Mucosa of descending colon (tissue), 3 donors: Measurements from ENCODE around the gene GNB4. TPM values are rescaled to one million over a fixed set of nuclear protein-coding genes. Genes with fewer than 3 reads are reported as not detected.

Source experiments
- ATAC-seq: fragments of 200-7000 bp; cut with Tn5 transposase; one replicate; pipeline ENCODE4 v1.9.1; 2020; ENCODE audit warnings: mild to moderate bottlenecking, moderate library complexity
- DNase-seq, 3 donors: peaks; one replicate each; pipeline ENCODE4 v3.0.0-alpha.2; 2020
- H3K36me3 ChIP-seq: fragments of 200-600 bp; one replicate; pipeline ENCODE4 v1.8.0; 2021; ENCODE audit warnings: low read depth, mild to moderate bottlenecking
- H3K4me1 ChIP-seq: fragments of 200-600 bp; one replicate; pipeline ENCODE4 v1.8.0; 2021; ENCODE audit warnings: low read depth, mild to moderate bottlenecking
- H3K4me3 ChIP-seq: fragments of 200-600 bp; one replicate; pipeline ENCODE4 v1.8.0; 2021; ENCODE audit warnings: mild to moderate bottlenecking
- H3K9me3 ChIP-seq: fragments of 200-600 bp; one replicate; pipeline ENCODE4 v1.8.0; 2021; ENCODE audit warnings: mild to moderate bottlenecking
- CTCF ChIP-seq: fragments of 200-600 bp; IDR thresholded peaks from one replicate; pipeline ENCODE4 v1.8.0; 2022; ENCODE audit warnings: antibody characterized with exemption, mild to moderate bottlenecking
- intact Hi-C, 2 donors: fragments of 100-400 bp; cut with DNase I in 1 of 2; cut with micrococcal nuclease in 1 of 2; formaldehyde crosslinking; loops; one replicate each; pipeline versions ENCODE4 v1.11.0 to v1.11.1; 2022; cut with DNase I, micrococcal nuclease
- total RNA-seq, 3 donors: library from RNA; stranded (reverse); fragmentation: NEBNext Ultra II Directional in 2 of 3; extraction: Animal tissue kit (Norgen Biotek cat#: 25700) in 2 of 3; gene quantifications; one replicate each; pipeline versions ENCODE4 v1.2.1 to v1.2.4, GENCODE V29; 2021 to 2023
- donor health status: DM: no; HTN: no; CAD: no; lungs with moderate emphysema.
- donor health status: DM: no; HTN: no; CAD: no.
- donor health status: DM: no; HTN: yes; CAD: no.

Gene GNB4
- total RNA-seq, 3 donors from 2014 or later: 4.3 to 26.4 (median 9.0) TPM

DNA sequence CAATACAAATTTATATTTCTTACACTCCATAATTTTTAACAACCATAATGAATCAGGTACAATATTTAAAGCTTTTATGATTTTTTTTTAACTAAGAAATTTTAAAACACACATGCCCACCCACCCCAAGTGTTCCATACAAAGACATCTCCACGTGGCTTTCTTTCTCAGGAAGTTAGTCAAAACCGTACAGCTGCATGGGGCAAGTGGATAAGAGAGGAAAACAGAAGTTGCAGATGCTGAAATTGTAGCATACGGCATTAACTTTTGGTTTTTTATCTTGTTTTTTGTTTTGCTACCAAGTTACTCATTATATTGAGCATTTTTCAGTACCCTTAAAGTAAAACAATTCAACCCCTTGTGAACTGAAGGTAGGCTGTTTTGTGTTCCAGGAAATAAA, 14.8 kb downstream of the GNB4 start:
- DNase-seq (no peak), ATAC-seq (no peak)
- intact Hi-C loops: no loop called here
- no peak overlapping the region for H3K4me3 ChIP-seq
- TF ChIP-seq CTCF: no peak
- no peaks in the 10 kb centered on the region for H3K4me1 ChIP-seq
- no peaks in the 10 kb centered on the region for H3K9me3 ChIP-seq
- no peaks in the 10 kb centered on the region for H3K36me3 ChIP-seq

- Histone ChIP-seq H3K4me3 (no peak overlapping the region), H3K4me1 (peaks cover 2% of the 10 kb centered on the region), H3K36me3 (no peaks in the 10 kb centered on the region), H3K9me3 (no peaks in the 10 kb centered on the region)
- ATAC-seq (no peak), DNase-seq (no peak)
- intact Hi-C loops: no loop called here
- no peak for TF ChIP-seq CTCF
Observed at GRCh38 chr3:179432451-179432850, 18.8 kb downstream of the GNB4 start.

DNA sequence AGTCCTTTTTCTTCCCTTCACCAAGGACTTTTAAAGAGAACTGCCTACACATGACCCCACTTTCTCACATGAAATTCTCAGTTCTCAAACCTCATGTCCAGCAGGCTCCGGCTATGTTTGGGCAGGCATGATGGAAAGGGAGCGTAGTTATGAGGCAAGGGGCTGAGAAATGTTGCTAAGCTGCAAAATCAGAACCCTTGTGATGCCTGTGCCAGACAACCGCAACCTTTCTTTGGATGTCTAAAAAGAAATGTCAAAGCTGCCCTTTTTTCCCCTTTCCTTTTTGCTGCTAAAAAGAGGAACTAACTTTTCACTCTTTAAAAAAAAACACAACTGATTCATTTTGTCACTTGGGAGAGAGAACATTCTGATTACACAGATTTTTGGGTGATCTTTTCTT, 19.2 kb downstream of the GNB4 start:
- no peaks in the 10 kb centered on the region for H3K36me3 ChIP-seq
- peak in 1 of 3 donors; percentile 14 for DNase-seq
- TF ChIP-seq CTCF: no peak
- H3K4me3 ChIP-seq: no peak overlapping the region
- peak; percentile 26 for ATAC-seq
- H3K9me3 ChIP-seq: no peaks in the 10 kb centered on the region
- peaks cover 2% of the 10 kb centered on the region for H3K4me1 ChIP-seq
- intact Hi-C loops: no loop called here

- Histone ChIP-seq H3K4me3 (no peak overlapping the region), H3K4me1 (peaks cover 2% of the 10 kb centered on the region), H3K36me3 (no peaks in the 10 kb centered on the region), H3K9me3 (no peaks in the 10 kb centered on the region)
- TF ChIP-seq CTCF: no peak
- no peak for ATAC-seq
- no peak for DNase-seq
- intact Hi-C loops: no loop called here
Observed at GRCh38 chr3:179430277-179430870, 20.9 kb downstream of the GNB4 start.

DNA sequence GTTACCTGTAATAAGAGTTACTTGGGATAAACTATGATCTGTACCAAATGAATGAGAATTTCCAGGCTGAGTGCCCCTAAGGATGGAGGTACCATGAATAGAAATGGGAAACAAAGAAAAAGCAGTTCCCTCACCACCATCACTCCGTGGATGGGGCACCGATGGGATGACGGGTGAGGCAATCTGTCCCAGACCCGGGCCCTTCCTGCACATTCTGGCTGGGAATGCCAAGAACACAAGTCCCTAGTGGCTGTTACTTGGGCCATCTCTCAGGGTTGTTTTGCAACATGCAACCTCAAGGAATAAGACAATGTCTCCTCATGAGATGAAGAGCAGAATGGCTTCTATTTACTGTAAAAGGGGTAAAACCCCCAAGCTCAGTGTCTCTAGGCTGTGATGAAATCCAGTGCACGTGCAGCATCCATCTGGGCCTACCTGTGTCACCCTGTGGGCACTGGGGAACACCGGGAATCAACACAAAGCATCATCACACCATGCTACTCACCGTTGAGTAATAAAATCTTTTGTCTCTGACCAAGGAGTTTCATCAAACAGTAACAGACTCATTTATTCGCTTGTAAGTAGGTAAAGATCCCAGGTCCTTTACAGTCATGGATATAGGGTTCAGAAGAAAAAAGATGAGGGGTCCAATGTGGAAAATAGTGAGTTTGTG, 22.3 kb downstream of the GNB4 start:
- no peak for DNase-seq
- ATAC-seq: no peak
- H3K36me3 ChIP-seq: no peaks in the 10 kb centered on the region
- intact Hi-C loops: loop anchor here in 1 of 2 donors (10.0 kb wide), 1 partner anchor 126 kb away; no protein-coding TSS in a partner anchor
- H3K9me3 ChIP-seq: no peaks in the 10 kb centered on the region
- peaks cover 2% of the 10 kb centered on the region for H3K4me1 ChIP-seq
- no peak overlapping the region for H3K4me3 ChIP-seq
- no peak for TF ChIP-seq CTCF
